ENCODE measurements around the gene SCN9A.

Gene SCN9A

GRCh38 chr2:166388481-166389070 is 12.8 kb upstream of the SCN9A start:
- H3K36me3 ChIP-seq (ENCODE audit: insufficient read depth, low read length), result no peaks in the 10 kb centered on the region
- no peak overlapping the region for H3K9ac ChIP-seq (ENCODE audit: low read depth, low read length)

GRCh38 chr2:166385313-166385712 is 9.6 kb upstream of the SCN9A start:
- Histone ChIP-seq H3K4me1 (ENCODE audit: insufficient read depth, low read length) (no peaks in the 10 kb centered on the region), H3K9ac (ENCODE audit: low read depth, low read length) (no peak overlapping the region), H3K36me3 (ENCODE audit: insufficient read depth, low read length) (no peaks in the 10 kb centered on the region), H3K9me3 (ENCODE audit: control insufficient read depth, insufficient read depth, low read length) (no peaks in the 10 kb centered on the region)

More at GRCh38 chr2:166388481-166389070, 12.8 kb upstream of the SCN9A start:
- H3K4me1 ChIP-seq (ENCODE audit: insufficient read depth, low read length), result no peaks in the 10 kb centered on the region
- H3K9me3 ChIP-seq (ENCODE audit: control insufficient read depth, insufficient read depth, low read length), result no peaks in the 10 kb centered on the region

- Histone ChIP-seq H3K4me1 (ENCODE audit: insufficient read depth, low read length) (no peaks in the 10 kb centered on the region), H3K36me3 (ENCODE audit: insufficient read depth, low read length) (no peaks in the 10 kb centered on the region), H3K9ac (ENCODE audit: low read depth, low read length) (no peak overlapping the region), H3K9me3 (ENCODE audit: control insufficient read depth, insufficient read depth, low read length) (no peaks in the 10 kb centered on the region)
Observed at GRCh38 chr2:166384774-166385173, 9.0 kb upstream of the SCN9A start.

GRCh38 chr2:166382448-166382847 is 6.7 kb upstream of the SCN9A start:
- Histone ChIP-seq H3K9ac (ENCODE audit: low read depth, low read length) (no peak overlapping the region), H3K9me3 (ENCODE audit: control insufficient read depth, insufficient read depth, low read length) (no peaks in the 10 kb centered on the region), H3K4me1 (ENCODE audit: insufficient read depth, low read length) (no peaks in the 10 kb centered on the region), H3K36me3 (ENCODE audit: insufficient read depth, low read length) (no peaks in the 10 kb centered on the region)

- Histone ChIP-seq H3K4me1 (ENCODE audit: insufficient read depth, low read length) (peaks cover 4% of the 10 kb centered on the region; the same call in 1 of the 2 replicates), H3K36me3 (ENCODE audit: insufficient read depth, low read length) (no peaks in the 10 kb centered on the region), H3K9ac (ENCODE audit: low read depth, low read length) (no peak overlapping the region), H3K9me3 (ENCODE audit: control insufficient read depth, insufficient read depth, low read length) (no peaks in the 10 kb centered on the region)
Observed at GRCh38 chr2:166380615-166381014, 4.9 kb upstream of the SCN9A start.

- peak overlapping the region; percentile 73; the same call in 1 of the 2 replicates for H3K9ac ChIP-seq (ENCODE audit: low read depth, low read length)
- H3K9me3 ChIP-seq (ENCODE audit: control insufficient read depth, insufficient read depth, low read length), result no peaks in the 10 kb centered on the region
- peaks cover 14% of the 10 kb centered on the region for H3K4me1 ChIP-seq (ENCODE audit: insufficient read depth, low read length)
- H3K36me3 ChIP-seq (ENCODE audit: insufficient read depth, low read length), result no peaks in the 10 kb centered on the region
Observed at GRCh38 chr2:166376873-166377272, 1.1 kb upstream of the SCN9A start.

GRCh38 chr2:166376488-166376828 is 714 bp upstream of the SCN9A start:
- Histone ChIP-seq H3K9ac (ENCODE audit: low read depth, low read length) (peak overlapping the region; percentile 73; the same call in 1 of the 2 replicates), H3K36me3 (ENCODE audit: insufficient read depth, low read length) (no peaks in the 10 kb centered on the region), H3K9me3 (ENCODE audit: control insufficient read depth, insufficient read depth, low read length) (no peaks in the 10 kb centered on the region), H3K4me1 (ENCODE audit: insufficient read depth, low read length) (peaks cover 14% of the 10 kb centered on the region)

- H3K36me3 ChIP-seq (ENCODE audit: insufficient read depth, low read length), result no peaks in the 10 kb centered on the region
- H3K4me1 ChIP-seq (ENCODE audit: insufficient read depth, low read length), result peaks cover 14% of the 10 kb centered on the region
- no peaks in the 10 kb centered on the region for H3K9me3 ChIP-seq (ENCODE audit: control insufficient read depth, insufficient read depth, low read length)
- peak overlapping the region; percentile 73; the same call in 1 of the 2 replicates for H3K9ac ChIP-seq (ENCODE audit: low read depth, low read length)
Observed at GRCh38 chr2:166375195-166375735, 479 bp downstream of the SCN9A start.

- Histone ChIP-seq H3K4me1 (ENCODE audit: insufficient read depth, low read length) (peaks cover 14% of the 10 kb centered on the region), H3K9ac (ENCODE audit: low read depth, low read length) (no peak overlapping the region), H3K9me3 (ENCODE audit: control insufficient read depth, insufficient read depth, low read length) (no peaks in the 10 kb centered on the region), H3K36me3 (ENCODE audit: insufficient read depth, low read length) (no peaks in the 10 kb centered on the region)
Observed at GRCh38 chr2:166373951-166374350, 1.8 kb downstream of the SCN9A start.

- Histone ChIP-seq H3K9me3 (ENCODE audit: control insufficient read depth, insufficient read depth, low read length) (no peaks in the 10 kb centered on the region), H3K36me3 (ENCODE audit: insufficient read depth, low read length) (no peaks in the 10 kb centered on the region), H3K4me1 (ENCODE audit: insufficient read depth, low read length) (peaks cover 14% of the 10 kb centered on the region), H3K9ac (ENCODE audit: low read depth, low read length) (no peak overlapping the region)
Observed at GRCh38 chr2:166373539-166373938, 2.2 kb downstream of the SCN9A start.

- no peaks in the 10 kb centered on the region for H3K36me3 ChIP-seq (ENCODE audit: insufficient read depth, low read length)
- H3K4me1 ChIP-seq (ENCODE audit: insufficient read depth, low read length), result peaks cover 14% of the 10 kb centered on the region
- H3K9ac ChIP-seq (ENCODE audit: low read depth, low read length), result no peak overlapping the region
- H3K9me3 ChIP-seq (ENCODE audit: control insufficient read depth, insufficient read depth, low read length), result no peaks in the 10 kb centered on the region
Observed at GRCh38 chr2:166373105-166373504, 2.6 kb downstream of the SCN9A start.

GRCh38 chr2:166372046-166372445 is 3.7 kb downstream of the SCN9A start:
- Histone ChIP-seq H3K9me3 (ENCODE audit: control insufficient read depth, insufficient read depth, low read length) (no peaks in the 10 kb centered on the region), H3K4me1 (ENCODE audit: insufficient read depth, low read length) (peaks cover 13% of the 10 kb centered on the region), H3K36me3 (ENCODE audit: insufficient read depth, low read length) (no peaks in the 10 kb centered on the region), H3K9ac (ENCODE audit: low read depth, low read length) (no peak overlapping the region)

GRCh38 chr2:166365803-166366420 is 9.8 kb downstream of the SCN9A start:
- H3K9ac ChIP-seq (ENCODE audit: low read depth, low read length), result no peak overlapping the region
- H3K9me3 ChIP-seq (ENCODE audit: control insufficient read depth, insufficient read depth, low read length), result no peaks in the 10 kb centered on the region
- peaks cover 5% of the 10 kb centered on the region; the same call in 1 of the 2 replicates for H3K4me1 ChIP-seq (ENCODE audit: insufficient read depth, low read length)
- no peaks in the 10 kb centered on the region for H3K36me3 ChIP-seq (ENCODE audit: insufficient read depth, low read length)

GRCh38 chr2:166365239-166365638 is 10.5 kb downstream of the SCN9A start:
- H3K9ac ChIP-seq (ENCODE audit: low read depth, low read length), result no peak overlapping the region

GRCh38 chr2:166364476-166365161 is 11.1 kb downstream of the SCN9A start:
- Histone ChIP-seq H3K36me3 (ENCODE audit: insufficient read depth, low read length) (no peaks in the 10 kb centered on the region), H3K9ac (ENCODE audit: low read depth, low read length) (no peak overlapping the region), H3K4me1 (ENCODE audit: insufficient read depth, low read length) (peaks cover 5% of the 10 kb centered on the region; the same call in 1 of the 2 replicates), H3K9me3 (ENCODE audit: control insufficient read depth, insufficient read depth, low read length) (no peaks in the 10 kb centered on the region)

More at GRCh38 chr2:166365239-166365638, 10.5 kb downstream of the SCN9A start:
- H3K36me3 ChIP-seq (ENCODE audit: insufficient read depth, low read length), result no peaks in the 10 kb centered on the region
- H3K9me3 ChIP-seq (ENCODE audit: control insufficient read depth, insufficient read depth, low read length), result no peaks in the 10 kb centered on the region
- H3K4me1 ChIP-seq (ENCODE audit: insufficient read depth, low read length), result peaks cover 5% of the 10 kb centered on the region; the same call in 1 of the 2 replicates
